Panc1 (cell line): Measurements from ENCODE around the gene PLCH1. TPM values are rescaled to one million over a fixed set of nuclear protein-coding genes. Genes with fewer than 3 reads are reported as not detected.
"Not testable (repeated sequence)": the region's sequence is repeated elsewhere in the genome, so short reads cannot be mapped to it uniquely, and the experiment has no call there.

Experiments
- ATAC-seq: fragments of 200-7000 bp; cut with Tn5 transposase; 2 replicates; pipeline ENCODE4 v1.9.1; 2020; ENCODE audit warnings: mild to moderate bottlenecking, moderate library complexity
- BruUV-seq: library from RNA; stranded (reverse); fragments of 400-500 nt; replicated peaks from 2 replicates; lab custom pipeline; 2021; lab: Mats Ljungman, UMichigan
- CTCF ChIA-PET: fragments of 300-600 bp; sonication (Branson Sonifier 250); formaldehyde crosslinking; loops from one replicate; lab custom pipeline; 2022; ENCODE audit warnings: antibody characterized with exemption; lab: Charles Lee
- POLR2A ChIA-PET: fragments of 300-600 bp; sonication (Branson Sonifier 250); formaldehyde crosslinking; loops from one replicate; lab custom pipeline; 2022; ENCODE audit warnings: antibody characterized with exemption; lab: Charles Lee
- DNase-seq: peaks from one replicate; pipeline ENCODE4 v3.0.0-alpha.2; 2010; ENCODE audit warnings: low read depth, low spot score
- H3K27ac ChIP-seq: 2 replicates; pipeline ENCODE4 v1.5.1; 2011; ENCODE audit warnings: mild to moderate bottlenecking, low read length, inconsistent platforms
- H3K27me3 ChIP-seq: fragments of 200-500 bp; sonication (Bioruptor generic); 2 replicates; pipeline ENCODE4 v1.6.0; 2014; ENCODE audit warnings: low read length, inconsistent platforms; ENCODE audit not compliant: control insufficient read depth, insufficient read depth
- H3K36me3 ChIP-seq: fragments of 200-500 bp; sonication (Bioruptor generic); 2 replicates; pipeline ENCODE4 v1.5.1; 2014; ENCODE audit warnings: inconsistent platforms, mild to moderate bottlenecking, low read length, moderate library complexity; ENCODE audit not compliant: control insufficient read depth, insufficient read depth
- H3K4me1 ChIP-seq: 2 replicates; pipeline ENCODE4 v1.5.1; 2011; ENCODE audit warnings: inconsistent platforms, mild to moderate bottlenecking, low read length, moderate library complexity; ENCODE audit not compliant: control insufficient read depth, insufficient read depth
- H3K4me3 ChIP-seq, 2 experiments: 2 replicates each; pipeline ENCODE4 v1.5.1; 2011 to 2012; ENCODE audit warnings: low read depth in 2 of 2, low read length in 2 of 2, mild to moderate bottlenecking in 2 of 2, inconsistent platforms in 1 of 2, moderate library complexity in 1 of 2
- H3K9me3 ChIP-seq: fragments of 200-500 bp; sonication (Bioruptor generic); 2 replicates; pipeline ENCODE4 v1.5.1; 2014; ENCODE audit warnings: low read depth, mild to moderate bottlenecking, inconsistent platforms, low read length, moderate library complexity; ENCODE audit not compliant: control insufficient read depth, insufficient read depth
- POLR2AphosphoS5 ChIP-seq: IDR thresholded peaks from 2 replicates; pipeline ENCODE4 v1.6.1; 2012; ENCODE audit warnings: mild to moderate bottlenecking, low read depth, low read length, moderate library complexity
- SIN3A ChIP-seq: IDR thresholded peaks from 2 replicates; pipeline ENCODE4 v1.6.1; 2012; ENCODE audit warnings: low read depth, mild to moderate bottlenecking, low read length, moderate library complexity, borderline replicate concordance; ENCODE audit not compliant: insufficient read depth
- TCF7L2 ChIP-seq: IDR thresholded peaks from 2 replicates; pipeline ENCODE4 v1.6.1; 2011; ENCODE audit warnings: mild to moderate bottlenecking, low read depth, low read length, inconsistent platforms
- in situ Hi-C: cut with HindIII; loops from 2 replicates; pipeline ENCODE4 v1.10.0; 2016; ENCODE audit warnings: low sequenced_read_pairs, low pct_unique_long_range_greater_than_20kb
- intact Hi-C: fragments of 100-400 bp; cut with micrococcal nuclease; formaldehyde crosslinking; loops from one replicate; pipeline ENCODE4 v1.10.0; 2022; ENCODE audit not compliant: unreplicated experiment
- total RNA-seq: library from RNA; stranded (reverse); gene quantifications from one replicate; pipeline ENCODE4 v1.2.1, GENCODE V29; 2021; ENCODE audit not compliant: unreplicated experiment
- TF ChIP-seq, protein P1 (sequence below): fragments of 450-650 bp; IDR thresholded peaks from 2 replicates; pipeline ENCODE4 v1.5.1; 2017; ENCODE audit warnings: mild to moderate bottlenecking
- TF ChIP-seq, protein P2 (sequence below), 2 experiments: IDR thresholded peaks; 2 replicates each; pipeline ENCODE4 v1.6.1; 2011 to 2012; ENCODE audit warnings: low read depth in 2 of 2, control low read depth in 1 of 2, low read length in 1 of 2, mild to moderate bottlenecking in 1 of 2, moderate library complexity in 1 of 2; ENCODE audit not compliant: insufficient read depth in 1 of 2

The PLCH1 gene
- total RNA-seq, 1 experiment from 2014 or later, result 0.03 TPM

DNA sequence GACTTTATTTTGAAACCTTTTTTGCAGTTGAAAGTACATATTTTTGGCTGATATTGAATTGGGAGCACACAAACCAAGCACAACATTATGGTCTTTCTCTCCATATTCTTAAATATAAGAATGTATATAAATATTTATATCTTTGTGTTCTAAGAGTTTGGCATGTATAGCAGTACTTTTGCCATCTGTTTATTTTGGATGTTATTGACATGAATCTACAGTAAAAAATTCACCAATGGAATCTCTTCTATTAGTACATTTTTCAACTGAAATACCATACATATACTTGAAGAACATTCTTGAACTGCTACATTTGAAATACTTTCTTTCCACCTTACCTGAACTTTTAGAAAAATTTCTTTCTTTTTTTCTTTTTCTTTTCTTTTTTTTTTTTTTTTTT lies 342.2 kb downstream of the PLCH1 start:
- Histone ChIP-seq H3K27me3 (no peaks in the 10 kb centered on the region), H3K4me3 (no peak overlapping the region), H3K4me1 (no peaks in the 10 kb centered on the region), H3K27ac (no peak overlapping the region), H3K9me3 (no peaks in the 10 kb centered on the region), H3K36me3 (no peaks in the 10 kb centered on the region)
- DNase-seq (no peak), ATAC-seq (no peak)
- CTCF ChIA-PET, result no interaction called here
- BruUV-seq, result no TSS peak
- intact Hi-C loops, result no loop called here
- no peak for TF ChIP-seq SIN3A
- TF ChIP-seq, protein P1, sequence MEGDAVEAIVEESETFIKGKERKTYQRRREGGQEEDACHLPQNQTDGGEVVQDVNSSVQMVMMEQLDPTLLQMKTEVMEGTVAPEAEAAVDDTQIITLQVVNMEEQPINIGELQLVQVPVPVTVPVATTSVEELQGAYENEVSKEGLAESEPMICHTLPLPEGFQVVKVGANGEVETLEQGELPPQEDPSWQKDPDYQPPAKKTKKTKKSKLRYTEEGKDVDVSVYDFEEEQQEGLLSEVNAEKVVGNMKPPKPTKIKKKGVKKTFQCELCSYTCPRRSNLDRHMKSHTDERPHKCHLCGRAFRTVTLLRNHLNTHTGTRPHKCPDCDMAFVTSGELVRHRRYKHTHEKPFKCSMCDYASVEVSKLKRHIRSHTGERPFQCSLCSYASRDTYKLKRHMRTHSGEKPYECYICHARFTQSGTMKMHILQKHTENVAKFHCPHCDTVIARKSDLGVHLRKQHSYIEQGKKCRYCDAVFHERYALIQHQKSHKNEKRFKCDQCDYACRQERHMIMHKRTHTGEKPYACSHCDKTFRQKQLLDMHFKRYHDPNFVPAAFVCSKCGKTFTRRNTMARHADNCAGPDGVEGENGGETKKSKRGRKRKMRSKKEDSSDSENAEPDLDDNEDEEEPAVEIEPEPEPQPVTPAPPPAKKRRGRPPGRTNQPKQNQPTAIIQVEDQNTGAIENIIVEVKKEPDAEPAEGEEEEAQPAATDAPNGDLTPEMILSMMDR, result no peak
- no peak for TF ChIP-seq TCF7L2
- TF ChIP-seq, protein P2, sequence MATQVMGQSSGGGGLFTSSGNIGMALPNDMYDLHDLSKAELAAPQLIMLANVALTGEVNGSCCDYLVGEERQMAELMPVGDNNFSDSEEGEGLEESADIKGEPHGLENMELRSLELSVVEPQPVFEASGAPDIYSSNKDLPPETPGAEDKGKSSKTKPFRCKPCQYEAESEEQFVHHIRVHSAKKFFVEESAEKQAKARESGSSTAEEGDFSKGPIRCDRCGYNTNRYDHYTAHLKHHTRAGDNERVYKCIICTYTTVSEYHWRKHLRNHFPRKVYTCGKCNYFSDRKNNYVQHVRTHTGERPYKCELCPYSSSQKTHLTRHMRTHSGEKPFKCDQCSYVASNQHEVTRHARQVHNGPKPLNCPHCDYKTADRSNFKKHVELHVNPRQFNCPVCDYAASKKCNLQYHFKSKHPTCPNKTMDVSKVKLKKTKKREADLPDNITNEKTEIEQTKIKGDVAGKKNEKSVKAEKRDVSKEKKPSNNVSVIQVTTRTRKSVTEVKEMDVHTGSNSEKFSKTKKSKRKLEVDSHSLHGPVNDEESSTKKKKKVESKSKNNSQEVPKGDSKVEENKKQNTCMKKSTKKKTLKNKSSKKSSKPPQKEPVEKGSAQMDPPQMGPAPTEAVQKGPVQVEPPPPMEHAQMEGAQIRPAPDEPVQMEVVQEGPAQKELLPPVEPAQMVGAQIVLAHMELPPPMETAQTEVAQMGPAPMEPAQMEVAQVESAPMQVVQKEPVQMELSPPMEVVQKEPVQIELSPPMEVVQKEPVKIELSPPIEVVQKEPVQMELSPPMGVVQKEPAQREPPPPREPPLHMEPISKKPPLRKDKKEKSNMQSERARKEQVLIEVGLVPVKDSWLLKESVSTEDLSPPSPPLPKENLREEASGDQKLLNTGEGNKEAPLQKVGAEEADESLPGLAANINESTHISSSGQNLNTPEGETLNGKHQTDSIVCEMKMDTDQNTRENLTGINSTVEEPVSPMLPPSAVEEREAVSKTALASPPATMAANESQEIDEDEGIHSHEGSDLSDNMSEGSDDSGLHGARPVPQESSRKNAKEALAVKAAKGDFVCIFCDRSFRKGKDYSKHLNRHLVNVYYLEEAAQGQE (IDR thresholded peaks at IDR 0.05; ENCODE audit: insufficient read depth in 1 of 2, low read depth in 2 of 2, low read length in 1 of 2), result no peak
- no peak for TF ChIP-seq POLR2AphosphoS5
- POLR2A ChIA-PET, result interaction anchor here (0.6 kb wide), 1 partner anchor 573 kb away, joined by 4 read pairs; no protein-coding TSS in a partner anchor
- in situ Hi-C loops, result no loop called here

DNA sequence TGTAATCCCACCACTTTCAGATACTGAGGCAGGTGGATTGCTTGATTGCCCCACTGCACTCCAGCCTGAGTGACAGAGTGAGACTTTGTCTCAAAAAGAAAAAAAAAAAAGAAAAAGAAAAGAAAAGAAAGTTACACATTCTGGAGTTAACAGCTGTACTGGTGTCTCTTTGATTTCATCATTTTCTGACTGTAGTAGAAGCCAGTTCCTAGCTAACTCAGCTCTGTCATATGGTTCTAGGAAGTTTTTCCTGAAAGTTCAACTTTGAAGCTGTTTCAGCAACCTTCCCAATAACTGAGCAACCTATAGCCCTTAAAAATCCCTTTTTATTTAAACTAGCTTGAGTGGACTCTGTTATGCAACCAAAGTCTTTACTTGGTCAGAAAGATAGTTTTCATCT lies 346.8 kb downstream of the PLCH1 start:
- no peak for ATAC-seq
- BruUV-seq, result no TSS peak
- no peak overlapping the region for H3K27ac ChIP-seq
- no peak for DNase-seq
- no peaks in the 10 kb centered on the region for H3K36me3 ChIP-seq
- H3K9me3 ChIP-seq, result no peaks in the 10 kb centered on the region
- no peaks in the 10 kb centered on the region for H3K27me3 ChIP-seq
- ChIA-PET CTCF (no interaction called here), POLR2A (interaction anchor here (0.6 kb wide), 1 partner anchor 534 kb away, joined by 3 read pairs; no protein-coding TSS in a partner anchor)
- in situ Hi-C loops (no loop called here), intact Hi-C loops (no loop called here)
- TF ChIP-seq, protein P2 (IDR thresholded peaks at IDR 0.05; ENCODE audit: insufficient read depth in 1 of 2, low read depth in 2 of 2, low read length in 1 of 2), result no peak
- TF ChIP-seq SIN3A, result no peak
- no peak overlapping the region for H3K4me3 ChIP-seq
- H3K4me1 ChIP-seq, result no peaks in the 10 kb centered on the region

DNA sequence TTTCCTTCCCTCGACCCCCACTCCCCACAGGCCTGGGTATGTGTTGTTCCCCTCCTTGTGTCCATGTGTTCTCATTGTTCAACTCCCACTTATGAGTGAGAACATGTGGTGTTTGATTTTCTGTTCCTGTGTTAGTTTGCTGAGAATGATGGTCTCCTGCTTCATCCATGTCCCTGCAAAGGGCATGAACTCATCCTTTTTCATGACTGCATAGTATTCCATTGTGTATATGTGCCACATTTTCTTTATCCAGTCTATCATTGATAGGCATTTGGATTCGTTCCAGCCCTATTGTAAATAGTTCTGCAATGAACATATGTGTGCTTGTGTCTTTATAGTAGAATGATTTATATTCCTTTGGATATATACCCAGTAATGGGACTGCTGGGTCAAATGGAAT lies 350.0 kb downstream of the PLCH1 start:
- H3K27ac ChIP-seq, H3K9me3 ChIP-seq, in situ Hi-C loops, CTCF ChIA-PET, POLR2A ChIA-PET, intact Hi-C loops, ATAC-seq, H3K27me3 ChIP-seq, H3K36me3 ChIP-seq, H3K4me1 ChIP-seq, BruUV-seq, H3K4me3 ChIP-seq, DNase-seq: not testable (repeated sequence)
